GM12878 (cell line): Measurements from ENCODE around the gene RND1. TPM values are rescaled to one million over a fixed set of nuclear protein-coding genes. Genes with fewer than 3 reads are reported as not detected.

ENCODE experiments used
- ATAC-seq: fragments of 200-7000 bp; cut with Tn5 transposase; 3 replicates; pipeline ENCODE4 v1.9.1; 2020; ENCODE audit warnings: mild to moderate bottlenecking, moderate library complexity
- BruUV-seq: library from RNA; stranded (reverse); fragments of 400-500 nt; replicated peaks from 2 replicates; lab custom pipeline; 2021; lab: Mats Ljungman, UMichigan
- CTCF ChIA-PET: fragments of 300-600 bp; sonication (Branson Sonifier 250); formaldehyde crosslinking; extraction: SDS; loops from one replicate; lab custom pipeline; 2021; ENCODE audit warnings: inconsistent platforms; lab: Yijun Ruan, JAX
- POLR2A ChIA-PET: fragments of 350-600 bp; formaldehyde crosslinking; extraction: SDS; loops from one replicate; lab custom pipeline; 2021; ENCODE audit warnings: inconsistent platforms; lab: Charles Lee
- RAD21 ChIA-PET: fragments of 300-600 bp; sonication (Branson Sonifier 250); formaldehyde crosslinking; loops from one replicate; lab custom pipeline; 2023; ENCODE audit warnings: antibody characterized with exemption; ENCODE audit not compliant: unreplicated experiment; lab: Charles Lee
- SMC1A ChIA-PET: fragments of 300-600 bp; sonication (Branson Sonifier 250); formaldehyde crosslinking; loops from one replicate; lab custom pipeline; 2023; ENCODE audit not compliant: unreplicated experiment, uncharacterized antibody; lab: Charles Lee
- DNase-seq: peaks from one replicate; pipeline ENCODE4 v3.0.0-alpha.2; 2011; ENCODE audit warnings: low read depth, low spot score
- FAIRE-seq: peaks from 3 replicates; lab custom pipeline; 2011; peaks lifted over from hg19 to GRCh38; lab: Jason Lieb, UNC
- H2AFZ ChIP-seq: 2 replicates; pipeline ENCODE4 v1.6.0; 2011; ENCODE audit warnings: low read depth, low read length, control low read depth; ENCODE audit not compliant: control insufficient read depth
- H3K27ac ChIP-seq: 2 replicates; pipeline ENCODE4 v1.5.1; 2011; ENCODE audit warnings: control low read depth; ENCODE audit not compliant: control insufficient read depth, insufficient read depth
- H3K27me3 ChIP-seq, 2 experiments: replicated peaks in 1 of 2; 2 replicates each; pipeline versions ENCODE4 v1.6.0 to v1.6.1; 2011; ENCODE audit warnings: low read length in 1 of 2; ENCODE audit not compliant: control insufficient read depth in 2 of 2, insufficient read depth in 2 of 2
- H3K36me3 ChIP-seq, 2 experiments: 2 replicates each; pipeline ENCODE4 v1.5.1; 2011; ENCODE audit warnings: low read length in 1 of 2; ENCODE audit not compliant: control insufficient read depth in 2 of 2, insufficient read depth in 2 of 2
- H3K4me1 ChIP-seq: 2 replicates; pipeline ENCODE4 v1.6.1; 2011; ENCODE audit warnings: mild to moderate bottlenecking, low read length, moderate library complexity, mixed read lengths; ENCODE audit not compliant: control insufficient read depth, insufficient read depth
- H3K4me2 ChIP-seq: 2 replicates; pipeline ENCODE4 v1.6.0; 2011; ENCODE audit warnings: control low read depth; ENCODE audit not compliant: control insufficient read depth, insufficient read depth
- H3K4me3 ChIP-seq: fragments of 200-600 bp; sonication (generic); 2 replicates; pipeline ENCODE4 v1.5.1; 2016
- H3K79me2 ChIP-seq: 2 replicates; pipeline ENCODE4 v1.6.0; 2011; ENCODE audit warnings: low read length; ENCODE audit not compliant: control insufficient read depth, insufficient read depth
- H3K9ac ChIP-seq: 2 replicates; pipeline ENCODE4 v1.8.0; 2011; ENCODE audit warnings: low read length, control low read depth, mixed read lengths; ENCODE audit not compliant: control insufficient read depth, insufficient read depth
- H3K9me3 ChIP-seq: replicated peaks from 3 replicates; pipeline ENCODE4 v1.5.1; 2011; ENCODE audit warnings: mild to moderate bottlenecking, low read length; ENCODE audit not compliant: control insufficient read depth, insufficient read depth
- H4K20me1 ChIP-seq: 2 replicates; pipeline ENCODE4 v1.6.0; 2011; ENCODE audit not compliant: control insufficient read depth, insufficient read depth
- BACH1 ChIP-seq: fragments of 450-650 bp; IDR thresholded peaks from 2 replicates; pipeline ENCODE4 v1.6.1; 2017; ENCODE audit warnings: mild to moderate bottlenecking, borderline replicate concordance
- CBFB ChIP-seq: IDR thresholded peaks from 2 replicates; pipeline ENCODE4 v1.6.1; 2016; ENCODE audit warnings: antibody characterized with exemption, low read depth
- GATAD2B ChIP-seq: fragments of 450-650 bp; conservative IDR thresholded peaks from 2 replicates; pipeline ENCODE4 v1.6.1; 2017; ENCODE audit warnings: low read depth, mild to moderate bottlenecking, moderate library complexity
- NFYA ChIP-seq: IDR thresholded peaks from 2 replicates; pipeline ENCODE4 v1.6.1; 2011; ENCODE audit warnings: low read depth, mild to moderate bottlenecking, low read length, improper control_type of control experiment, borderline replicate concordance
- NFYB ChIP-seq: IDR thresholded peaks from 2 replicates; pipeline ENCODE4 v1.6.1; 2011; ENCODE audit warnings: low read depth, mild to moderate bottlenecking, low read length, improper control_type of control experiment, moderate library complexity; ENCODE audit not compliant: insufficient read depth
- NR2C1 ChIP-seq: fragments of 450-650 bp; IDR thresholded peaks from 2 replicates; pipeline ENCODE4 v1.6.1; 2017; ENCODE audit warnings: antibody characterized with exemption, mild to moderate bottlenecking, moderate library complexity
- NR2C2 ChIP-seq: IDR thresholded peaks from 2 replicates; pipeline ENCODE4 v1.6.1; 2011; ENCODE audit warnings: borderline replicate concordance, low read depth; ENCODE audit not compliant: control insufficient read depth, insufficient read length
- PML ChIP-seq: IDR thresholded peaks from 2 replicates; pipeline ENCODE4 v1.6.1; 2012; ENCODE audit warnings: low read length, inconsistent platforms
- SPI1 ChIP-seq: IDR thresholded peaks from 2 replicates; pipeline ENCODE4 v1.6.1; 2011; ENCODE audit warnings: low read depth, mild to moderate bottlenecking, low read length, moderate library complexity, borderline replicate concordance; ENCODE audit not compliant: insufficient read depth
- SRF ChIP-seq, 2 experiments: IDR thresholded peaks; 2 replicates each; pipeline ENCODE4 v1.6.1; 2011; ENCODE audit warnings: low read depth in 2 of 2, low read length in 2 of 2, mild to moderate bottlenecking in 1 of 2, moderate library complexity in 1 of 2
- SUPT20H ChIP-seq: IDR thresholded peaks from 2 replicates; pipeline ENCODE4 v1.6.1; 2011; ENCODE audit warnings: low read depth, mild to moderate bottlenecking, low read length, moderate library complexity, borderline replicate concordance; ENCODE audit not compliant: control insufficient read depth
- ZNF622 ChIP-seq: fragments of 450-650 bp; IDR thresholded peaks from 2 replicates; pipeline ENCODE4 v1.6.1; 2017; ENCODE audit warnings: mild to moderate bottlenecking, inconsistent platforms
- WGBS: methylation state at CpG from one replicate; pipeline ENCODE4 v1.1.6; 2016; ENCODE audit warnings: low lambda C conversion rate; ENCODE audit not compliant: insufficient replicate concordance, insufficient coverage; ENCODE audit errors: missing lambda C conversion rate; 5-methylcytosine and 5-hydroxymethylcytosine counted together
- in situ Hi-C: fragments of 300-500 bp; cut with MboI; formaldehyde crosslinking; loops from 9 replicates; pipeline ENCODE4 v1.14.3; 2018; ENCODE audit warnings: mixed read lengths
- intact Hi-C: fragments of 100-400 bp; cut with micrococcal nuclease; formaldehyde crosslinking; loops from one replicate; pipeline ENCODE4 v1.14.2; 2022; ENCODE audit not compliant: unreplicated experiment
- polyA plus RNA-seq, 11 experiments: library from polyadenylated mRNA; depleted of rRNA in 4 of 11; unstranded in 6 of 11; stranded (reverse) in 5 of 11; fragments of >200 nt; fragmentation: Nextera tagmentation in 4 of 11; fragmentation: Illumina TruSeq in 1 of 11; extraction: Ambion mirVana in 4 of 11; extraction: Trizol in 1 of 11; gene quantifications; 1 replicate in 1 of 11; 2 replicates in 10 of 11; pipeline versions ENCODE4 v1.2.1 to v1.2.3, GENCODE V29; 2011 to 2016; ENCODE audit warnings: inconsistent platforms in 2 of 11, missing spikeins in 2 of 11, low read depth in 1 of 11
- total RNA-seq, 4 experiments: library from RNA; depleted of rRNA in 3 of 4; stranded (reverse); fragments of >200 nt in 3 of 4; fragmentation: Illumina TruSeq in 1 of 4; extraction: Trizol in 1 of 4; gene quantifications; 2 replicates each; pipeline versions ENCODE4 v1.2.1 to v1.2.3, GENCODE V29; 2013 to 2021
- TF ChIP-seq, protein P1 (sequence below): fragments of 450-650 bp; IDR thresholded peaks from 2 replicates; pipeline ENCODE4 v1.6.1; 2016; ENCODE audit warnings: mild to moderate bottlenecking

The RND1 gene
- total and polyA plus RNA-seq, 10 of the 15 experiments (the other 5 are each of a cell fraction or from before 2014, with no cell fraction given) = 0.24 to 5.1 (median 1.5) TPM

DNA sequence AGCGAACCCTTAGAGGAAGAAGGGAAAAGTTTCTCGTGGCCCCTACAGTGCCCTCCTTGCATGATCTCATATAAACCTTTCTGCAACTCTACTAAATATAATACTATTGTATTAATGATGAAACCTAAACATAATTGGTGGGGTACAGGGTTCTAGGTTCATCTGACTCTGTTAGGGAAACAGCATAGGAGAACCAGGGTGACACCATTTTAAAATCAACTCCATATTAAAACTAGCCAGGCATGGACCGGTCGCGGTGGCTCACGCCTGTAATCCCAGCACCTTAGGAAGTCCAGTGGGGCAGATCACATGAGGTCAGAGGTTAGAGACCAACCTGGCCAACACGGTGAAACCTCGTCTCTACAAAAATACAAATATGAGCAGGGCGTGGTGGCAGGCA lies 15.0 kb upstream of the RND1 start:
- no TSS peak for BruUV-seq
- FAIRE-seq = no peak
- H3K79me2 ChIP-seq = no peaks in the 10 kb centered on the region
- ChIA-PET POLR2A (no interaction called here), CTCF (interaction anchor here (0.8 to 2.7 kb wide), 6 partner anchors 20 to 107 kb away, joined by 3 to 14 read pairs (median 4); partner anchors contain the start of gene DDX23), SMC1A (no interaction called here), RAD21 (interaction anchor here (1.4 kb wide), 1 partner anchor 27 kb away, joined by 5 read pairs; no protein-coding TSS in a partner anchor)
- TF ChIP-seq NFYB (no peak), ZNF622 (no peak), SRF (IDR thresholded peaks at IDR 0.05; ENCODE audit: low read depth in 2 of 2, low read length in 2 of 2) (no peak), PML (no peak), BACH1 (no peak), NFYA (no peak), CBFB (no peak), GATAD2B (no peak), SPI1 (no peak), NR2C2 (no peak), NR2C1 (no peak), SUPT20H (no peak)
- TF ChIP-seq, protein P1, sequence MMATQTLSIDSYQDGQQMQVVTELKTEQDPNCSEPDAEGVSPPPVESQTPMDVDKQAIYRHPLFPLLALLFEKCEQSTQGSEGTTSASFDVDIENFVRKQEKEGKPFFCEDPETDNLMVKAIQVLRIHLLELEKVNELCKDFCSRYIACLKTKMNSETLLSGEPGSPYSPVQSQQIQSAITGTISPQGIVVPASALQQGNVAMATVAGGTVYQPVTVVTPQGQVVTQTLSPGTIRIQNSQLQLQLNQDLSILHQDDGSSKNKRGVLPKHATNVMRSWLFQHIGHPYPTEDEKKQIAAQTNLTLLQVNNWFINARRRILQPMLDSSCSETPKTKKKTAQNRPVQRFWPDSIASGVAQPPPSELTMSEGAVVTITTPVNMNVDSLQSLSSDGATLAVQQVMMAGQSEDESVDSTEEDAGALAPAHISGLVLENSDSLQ = no peak
- H3K9ac ChIP-seq = no peak overlapping the region
- no peak overlapping the region for H2AFZ ChIP-seq
- no peak overlapping the region for H3K27ac ChIP-seq
- 38% methylated on average over 9 of the region's 9 CpGs for WGBS
- H4K20me1 ChIP-seq = no peaks in the 10 kb centered on the region
- H3K27me3 ChIP-seq = peaks cover 4 to 12% of the 10 kb centered on the region in 2 experiments; a peak in 3 of 4 replicates
- in situ Hi-C loops (no loop called here), intact Hi-C loops (no loop called here)
- no peak for DNase-seq
- no peak for ATAC-seq
- no peaks in the 10 kb centered on the region for H3K9me3 ChIP-seq
- H3K36me3 ChIP-seq = no peaks in the 10 kb centered on the region
- no peak overlapping the region for H3K4me2 ChIP-seq
- H3K4me3 ChIP-seq = no peak overlapping the region
- no peaks in the 10 kb centered on the region for H3K4me1 ChIP-seq
